ENCODE results near the gene HMCN2.
"Not testable (repeated sequence)": the region's sequence is repeated elsewhere in the genome, so short reads cannot be mapped to it uniquely, and the experiment has no call there.

Gene HMCN2

DNA sequence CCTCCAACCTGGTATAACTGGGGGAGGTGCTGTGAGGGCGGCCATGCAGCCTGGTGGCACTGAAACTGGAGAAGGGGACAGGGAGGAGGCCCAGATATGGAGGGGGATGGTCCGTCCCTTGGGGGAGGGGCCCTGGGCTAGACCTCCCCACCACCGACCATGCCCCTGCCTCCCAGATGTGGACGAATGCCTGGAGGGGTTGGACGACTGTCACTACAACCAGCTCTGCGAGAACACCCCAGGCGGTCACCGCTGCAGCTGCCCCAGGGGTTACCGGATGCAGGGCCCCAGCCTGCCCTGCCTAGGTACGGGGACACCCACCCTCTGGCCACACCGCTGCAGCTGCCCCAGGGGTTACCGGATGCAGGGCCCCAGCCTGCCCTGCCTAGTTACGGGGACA, 163.8 kb downstream of the HMCN2 start:
- DNase-seq: no peak
- intact Hi-C loops (cut with DNase I): no loop called here

DNA sequence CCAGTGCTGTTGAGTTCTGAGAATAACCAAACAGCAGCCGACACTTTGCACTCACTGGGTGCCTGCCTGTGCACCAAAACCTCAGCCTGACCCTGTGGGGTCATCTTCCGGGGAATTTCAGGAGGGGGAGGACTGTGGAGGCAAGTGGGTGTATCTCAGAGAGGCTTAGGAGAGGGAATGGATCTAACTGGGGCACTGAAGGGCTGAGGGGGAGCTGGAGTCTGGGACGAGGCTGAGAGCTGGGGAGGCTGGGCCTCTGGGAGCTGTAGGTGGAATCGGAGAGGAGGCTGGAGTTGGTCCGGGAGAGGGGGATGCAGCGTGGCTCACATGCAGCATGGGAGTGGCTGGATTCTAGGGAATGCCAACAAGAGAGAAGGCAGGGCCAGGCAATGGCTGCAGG, 164.3 kb downstream of the HMCN2 start:
- intact Hi-C loops (cut with DNase I): no loop called here
- DNase-seq: no peak

DNA sequence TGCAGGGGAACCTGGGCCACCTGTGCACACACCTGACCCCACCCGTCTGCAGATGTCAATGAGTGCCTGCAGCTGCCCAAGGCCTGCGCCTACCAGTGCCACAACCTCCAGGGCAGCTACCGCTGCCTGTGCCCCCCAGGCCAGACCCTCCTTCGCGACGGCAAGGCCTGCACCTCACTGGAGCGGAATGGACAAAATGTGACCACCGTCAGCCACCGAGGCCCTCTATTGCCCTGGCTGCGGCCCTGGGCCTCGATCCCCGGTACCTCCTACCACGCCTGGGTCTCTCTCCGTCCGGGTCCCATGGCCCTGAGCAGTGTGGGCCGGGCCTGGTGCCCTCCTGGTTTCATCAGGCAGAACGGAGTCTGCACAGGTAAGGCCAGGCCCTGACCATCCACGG, 164.7 kb downstream of the HMCN2 start:
- no peak for DNase-seq

DNA sequence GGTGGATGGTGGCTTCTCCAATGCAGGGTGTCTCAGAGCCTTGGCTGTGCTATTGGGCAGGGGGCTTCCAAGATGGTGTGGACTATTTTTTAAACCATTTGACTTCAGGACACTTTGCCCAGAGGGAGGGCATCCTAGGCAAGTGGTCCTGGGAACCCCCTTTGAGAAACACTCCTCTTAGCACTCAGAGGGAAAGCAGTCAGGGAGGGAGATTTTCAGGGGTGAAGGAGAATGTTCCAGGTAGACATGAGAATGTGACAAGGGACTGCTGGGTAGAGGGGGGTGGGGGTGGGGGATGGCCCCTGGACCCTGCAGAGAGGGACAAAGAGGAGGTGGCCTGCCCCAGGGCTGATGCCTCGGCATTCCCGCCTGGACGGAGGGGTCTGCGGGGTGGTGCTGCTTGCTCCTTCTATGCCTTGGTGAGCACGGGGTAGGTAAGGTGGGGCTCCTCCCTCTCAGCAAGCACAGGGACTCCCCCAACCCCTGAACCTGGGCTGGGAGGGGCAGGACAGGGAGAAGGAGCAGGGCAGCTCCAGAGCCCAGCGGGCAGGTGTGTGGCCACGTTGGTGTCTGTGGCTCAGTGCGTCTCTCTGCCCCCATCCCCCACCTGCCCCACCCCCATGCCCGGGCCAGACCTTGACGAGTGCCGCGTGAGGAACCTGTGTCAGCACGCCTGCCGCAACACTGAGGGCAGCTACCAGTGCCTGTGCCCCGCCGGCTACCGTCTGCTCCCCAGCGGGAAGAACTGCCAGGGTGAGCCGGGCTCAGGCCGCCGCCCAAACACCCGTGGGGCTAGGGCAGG, 165.4 kb downstream of the HMCN2 start:
- intact Hi-C loops (cut with DNase I): no loop called here
- DNase-seq: no peak

More for the DNA sequence above, 164.7 kb downstream of the HMCN2 start:
- intact Hi-C loops (cut with DNase I): no loop called here

DNA sequence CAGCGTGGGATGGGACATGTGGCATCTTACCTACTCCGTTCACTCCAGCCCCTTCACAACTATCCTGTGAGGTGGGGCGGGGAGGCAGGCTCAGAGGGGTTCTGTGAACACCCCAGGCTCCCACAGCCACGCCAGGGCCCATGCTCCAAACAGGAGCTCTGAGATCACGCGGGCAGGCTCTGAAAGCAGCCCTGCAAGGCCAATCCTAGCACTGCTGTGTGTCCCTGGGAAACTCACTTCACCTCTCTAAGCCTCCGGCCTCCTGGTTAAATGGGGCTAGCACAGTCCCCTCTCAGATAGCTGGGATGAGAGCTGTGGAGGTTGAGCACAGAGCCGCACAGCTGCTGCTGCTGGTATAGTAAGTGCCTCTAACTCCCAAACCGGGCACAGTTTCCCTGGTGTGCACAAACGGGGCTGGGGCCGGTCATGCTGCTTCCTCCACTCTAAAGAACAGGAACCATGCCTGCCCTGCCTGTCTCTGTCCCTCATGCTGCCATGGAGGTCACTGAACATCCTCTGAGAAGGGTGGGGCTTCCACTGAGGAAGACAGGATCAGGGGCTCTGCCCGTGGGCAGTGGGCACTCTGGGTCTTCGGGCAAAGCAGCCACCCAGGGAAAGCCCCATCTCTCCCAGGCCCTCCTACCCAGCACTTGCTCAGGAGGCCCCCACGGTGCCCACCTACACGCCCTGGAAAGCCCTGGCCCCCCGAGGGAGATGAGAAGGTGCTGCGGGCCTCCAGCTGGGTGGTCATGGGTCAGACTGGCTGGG, 166.2 kb downstream of the HMCN2 start:
- no peak for DNase-seq
- intact Hi-C loops (cut with DNase I): no loop called here

DNA sequence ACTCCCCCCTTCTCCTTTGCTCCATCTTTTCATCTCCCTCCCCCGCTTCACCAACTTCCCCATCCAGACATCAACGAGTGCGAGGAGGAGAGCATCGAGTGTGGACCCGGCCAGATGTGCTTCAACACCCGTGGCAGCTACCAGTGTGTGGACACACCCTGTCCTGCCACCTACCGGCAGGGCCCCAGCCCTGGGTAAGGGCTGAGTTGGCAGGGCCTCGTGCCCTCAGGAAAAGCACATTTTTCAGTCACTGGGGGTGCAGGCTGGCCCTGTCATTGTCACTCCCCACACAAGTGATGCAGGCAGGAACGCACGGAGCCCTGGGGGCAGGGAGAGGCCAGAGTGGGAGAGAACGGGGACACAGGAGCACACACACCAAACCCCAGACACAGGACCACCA, 166.8 kb downstream of the HMCN2 start:
- no peak for DNase-seq
- intact Hi-C loops (cut with DNase I): no loop called here

DNA sequence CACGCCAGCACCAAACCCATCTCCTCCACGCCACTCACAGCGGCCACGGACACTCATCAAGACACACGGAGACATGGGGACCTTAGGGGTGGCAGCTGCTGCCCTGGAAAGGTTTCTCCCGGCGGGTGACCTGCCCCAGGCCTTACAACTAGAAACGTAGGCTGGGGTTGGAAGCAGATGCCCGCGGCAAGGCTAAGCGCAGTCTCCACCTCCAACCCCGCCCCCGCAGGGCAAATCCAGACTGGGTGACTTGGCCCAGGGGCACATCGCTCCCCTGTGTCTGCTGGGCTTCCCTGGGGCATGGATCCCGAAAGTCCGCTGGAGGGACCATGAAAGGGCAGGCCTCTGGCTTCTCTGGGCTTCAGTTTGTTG, 167.2 kb downstream of the HMCN2 start:
- DNase-seq: no peak

DNA sequence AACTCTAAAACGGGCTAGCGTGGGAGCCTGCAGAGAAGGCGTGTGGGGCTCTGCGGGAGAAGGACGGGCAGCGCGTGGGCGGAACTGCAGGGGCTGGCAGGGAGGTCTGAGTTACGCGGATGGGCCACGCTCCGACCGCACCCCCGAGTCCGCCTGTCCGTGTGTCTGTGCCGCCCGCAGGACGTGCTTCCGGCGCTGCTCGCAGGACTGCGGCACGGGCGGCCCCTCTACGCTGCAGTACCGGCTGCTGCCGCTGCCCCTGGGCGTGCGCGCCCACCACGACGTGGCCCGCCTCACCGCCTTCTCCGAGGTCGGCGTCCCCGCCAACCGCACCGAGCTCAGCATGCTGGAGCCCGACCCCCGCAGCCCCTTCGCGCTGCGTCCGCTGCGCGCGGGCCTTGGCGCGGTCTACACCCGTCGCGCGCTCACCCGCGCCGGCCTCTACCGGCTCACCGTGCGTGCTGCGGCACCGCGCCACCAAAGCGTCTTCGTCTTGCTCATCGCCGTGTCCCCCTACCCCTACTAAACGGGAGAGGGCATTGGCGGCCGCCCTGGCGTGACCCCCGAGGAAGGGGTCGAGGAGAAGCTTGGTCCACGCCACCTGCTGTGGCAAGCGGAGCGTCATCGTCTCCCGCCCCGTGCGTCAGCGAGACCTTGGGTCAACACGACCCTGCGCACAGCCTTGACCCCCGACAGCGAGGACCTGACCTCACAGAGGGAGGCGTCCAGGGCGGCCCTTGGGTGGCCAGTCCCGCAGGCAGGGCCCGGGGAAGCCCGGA, 167.8 kb downstream of the HMCN2 start:
- no peak for DNase-seq
- intact Hi-C loops (cut with DNase I): no loop called here

More for the DNA sequence above, 167.2 kb downstream of the HMCN2 start:
- intact Hi-C loops (cut with DNase I): no loop called here

DNA sequence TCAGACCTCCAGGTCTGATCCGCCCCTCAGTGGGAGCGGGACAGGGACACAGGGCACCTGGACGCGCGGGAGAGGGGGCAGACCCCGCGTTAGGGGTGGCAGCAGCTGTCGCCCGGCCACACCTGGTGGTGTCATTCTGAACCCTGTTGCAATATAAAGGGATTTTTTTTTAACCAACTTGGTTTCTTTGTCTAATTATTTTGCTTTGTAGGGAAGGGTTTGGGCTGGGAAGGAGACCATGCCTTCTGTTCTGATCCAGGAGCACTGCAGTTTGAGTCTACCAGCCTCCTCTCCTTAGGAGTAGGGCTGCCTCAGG, 168.3 kb downstream of the HMCN2 start:
- DNase-seq: no peak
- intact Hi-C loops (cut with DNase I): no loop called here

DNA sequence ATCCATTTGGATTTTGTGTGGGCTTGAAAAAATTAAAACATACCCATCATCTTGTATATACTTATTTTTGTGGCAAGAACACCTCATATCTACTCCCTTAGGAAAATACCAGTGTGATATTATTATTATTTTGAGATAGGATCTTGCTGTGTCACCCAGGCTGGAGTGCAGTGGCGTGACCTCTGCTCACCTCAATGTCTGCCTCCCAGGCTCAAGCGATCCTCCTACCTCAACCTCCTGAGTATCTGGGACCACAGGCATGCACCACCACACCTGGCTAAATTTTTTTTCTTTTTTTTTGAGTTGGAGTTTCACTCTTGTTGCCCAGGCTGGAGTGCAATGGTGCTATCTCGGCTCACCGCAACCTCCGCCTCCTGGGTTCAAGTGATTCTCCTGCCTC, 169.1 kb downstream of the HMCN2 start:
- intact Hi-C loops (cut with DNase I); DNase-seq: not testable (repeated sequence)

DNA sequence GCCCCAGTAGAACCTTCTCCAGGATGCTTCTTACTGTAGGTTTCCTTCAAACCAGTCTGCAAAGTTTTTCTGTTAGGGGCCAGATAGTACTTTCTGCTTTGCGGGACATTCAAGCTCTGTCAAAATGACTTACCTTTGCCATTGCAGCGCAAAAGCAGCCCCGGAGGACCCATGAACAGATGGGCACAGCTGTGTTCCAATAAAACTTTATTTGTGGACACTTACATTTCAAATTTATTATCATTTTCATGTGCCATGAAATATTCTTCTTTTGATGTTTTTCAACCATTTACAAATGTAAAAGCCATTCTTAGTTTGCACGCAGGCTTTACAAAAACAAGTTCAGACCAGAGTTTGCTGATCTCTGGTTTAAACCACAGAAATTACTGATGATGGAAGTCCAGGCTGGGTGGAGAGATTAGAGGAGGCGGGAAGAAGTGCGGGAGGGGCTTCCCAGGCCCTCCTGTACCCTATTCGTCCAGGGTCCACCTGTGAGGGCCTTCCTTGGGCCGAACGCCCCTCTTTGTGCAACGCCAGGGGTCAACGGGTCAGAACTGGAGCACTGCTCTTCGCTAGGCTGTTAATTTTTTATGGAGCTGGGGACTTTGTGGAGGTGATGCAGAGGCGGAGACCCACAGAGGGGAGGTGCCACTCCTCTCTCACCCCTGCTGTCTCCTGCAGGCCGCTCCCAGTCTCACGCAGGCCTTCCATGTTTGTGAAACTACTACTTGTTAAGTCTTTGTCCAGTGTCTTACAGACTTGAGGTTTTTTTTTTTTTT, 171.6 kb downstream of the HMCN2 start:
- intact Hi-C loops (cut with DNase I): no loop called here

DNA sequence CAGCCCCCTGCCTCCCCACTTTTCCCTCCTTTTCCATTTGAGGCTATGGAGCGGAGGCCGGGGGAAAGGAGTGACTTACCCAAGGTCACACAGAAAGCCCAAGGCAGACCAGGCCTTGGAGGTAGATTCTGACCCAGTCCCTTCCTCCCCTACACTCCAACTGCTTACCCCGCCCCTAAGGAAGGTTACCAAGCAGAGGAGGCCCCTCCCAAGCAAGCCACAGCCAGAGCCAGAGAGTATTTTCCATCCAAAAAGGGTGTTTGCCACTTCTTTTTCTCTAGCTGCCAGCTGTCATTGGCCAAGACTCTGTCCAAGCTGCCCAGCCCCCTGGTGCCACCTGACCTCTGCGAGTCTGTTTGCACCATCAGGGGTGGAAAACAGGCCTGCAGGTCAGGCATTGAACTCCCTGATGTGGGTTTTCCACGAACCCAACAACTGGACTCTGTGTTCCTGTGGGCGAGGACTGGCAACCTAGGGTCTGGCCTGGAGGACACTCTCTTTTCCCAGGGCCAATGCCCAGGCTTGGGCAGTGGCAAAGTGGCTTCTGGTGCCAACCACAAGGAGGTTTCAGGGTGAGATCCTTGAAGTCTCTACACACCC, 172.9 kb downstream of the HMCN2 start:
- DNase-seq: no peak
- intact Hi-C loops (cut with DNase I): no loop called here

More for the DNA sequence above, 171.6 kb downstream of the HMCN2 start:
- no peak for DNase-seq

DNA sequence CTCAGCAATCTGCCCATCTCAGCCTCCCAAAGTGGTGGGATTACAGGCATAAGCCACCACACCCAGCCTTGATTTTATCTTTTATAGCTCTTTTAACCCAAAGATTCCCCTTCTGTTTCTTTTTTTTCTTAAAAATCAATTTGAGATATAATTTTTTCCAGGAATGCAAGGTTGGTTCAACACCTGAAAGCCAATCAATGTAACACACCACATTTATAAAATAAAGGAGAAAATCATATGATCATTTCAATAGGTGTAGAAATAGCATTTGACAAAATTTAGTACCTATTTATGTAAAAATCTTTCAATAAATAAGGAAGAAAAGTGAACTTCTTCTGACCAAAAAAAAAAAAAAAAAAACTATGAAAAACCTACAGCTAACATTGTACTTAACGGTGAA, 175.5 kb downstream of the HMCN2 start:
- DNase-seq: no peak
- intact Hi-C loops (cut with DNase I): no loop called here

DNA sequence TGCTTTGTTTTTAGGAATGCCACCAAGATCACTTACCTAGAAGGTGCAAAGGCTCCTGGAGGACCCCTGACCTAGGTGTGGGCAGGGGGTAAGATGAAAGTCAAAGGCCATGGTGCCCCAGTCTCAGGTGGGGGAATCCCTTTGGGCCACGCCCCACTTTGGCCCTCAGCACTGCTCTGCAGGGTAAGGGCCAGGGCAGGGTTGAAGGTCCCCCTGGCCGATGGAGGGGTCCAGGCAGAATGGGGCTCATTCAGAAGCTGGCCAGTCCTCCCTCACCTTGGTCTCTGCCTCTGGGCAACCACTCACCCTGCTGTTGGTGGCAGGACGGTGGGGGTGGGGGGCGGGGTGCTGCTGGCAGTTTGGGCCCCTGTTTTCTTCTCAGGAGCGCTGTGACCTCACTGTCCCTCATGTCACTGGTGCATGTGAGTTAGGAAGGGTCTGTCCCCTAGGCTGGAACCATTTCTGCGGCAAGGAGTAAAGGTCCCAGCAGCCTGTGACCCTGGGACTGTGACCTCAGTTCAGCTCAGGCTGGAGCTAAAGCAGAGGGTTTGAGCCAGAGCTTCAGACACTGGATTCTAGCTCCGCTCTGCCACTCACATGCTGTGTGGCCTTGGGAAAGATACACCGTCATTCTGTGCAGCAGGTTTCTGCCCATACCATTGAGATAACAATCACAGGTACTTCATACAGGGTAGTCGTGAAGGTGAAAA, 177.3 kb downstream of the HMCN2 start:
- no peak for DNase-seq
- intact Hi-C loops (cut with DNase I): no loop called here

DNA sequence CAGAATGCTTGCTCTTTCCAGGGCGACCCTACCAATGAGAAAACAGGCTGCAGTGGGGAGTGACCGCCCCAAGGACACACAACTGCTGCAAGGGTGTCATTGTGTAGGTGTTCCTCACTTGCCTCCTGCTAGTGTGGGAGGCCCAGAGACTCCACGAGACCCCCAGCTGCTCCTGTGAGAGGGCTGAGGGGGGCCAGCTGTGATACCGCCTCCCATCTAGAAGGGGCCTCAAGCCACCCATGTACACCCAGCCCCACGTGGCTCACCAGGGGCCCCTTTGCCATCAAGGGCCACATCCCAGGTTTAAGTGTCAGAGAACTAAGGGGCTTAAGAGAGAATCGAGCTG, 177.9 kb downstream of the HMCN2 start:
- no peak for DNase-seq
- intact Hi-C loops (cut with DNase I): no loop called here

DNA sequence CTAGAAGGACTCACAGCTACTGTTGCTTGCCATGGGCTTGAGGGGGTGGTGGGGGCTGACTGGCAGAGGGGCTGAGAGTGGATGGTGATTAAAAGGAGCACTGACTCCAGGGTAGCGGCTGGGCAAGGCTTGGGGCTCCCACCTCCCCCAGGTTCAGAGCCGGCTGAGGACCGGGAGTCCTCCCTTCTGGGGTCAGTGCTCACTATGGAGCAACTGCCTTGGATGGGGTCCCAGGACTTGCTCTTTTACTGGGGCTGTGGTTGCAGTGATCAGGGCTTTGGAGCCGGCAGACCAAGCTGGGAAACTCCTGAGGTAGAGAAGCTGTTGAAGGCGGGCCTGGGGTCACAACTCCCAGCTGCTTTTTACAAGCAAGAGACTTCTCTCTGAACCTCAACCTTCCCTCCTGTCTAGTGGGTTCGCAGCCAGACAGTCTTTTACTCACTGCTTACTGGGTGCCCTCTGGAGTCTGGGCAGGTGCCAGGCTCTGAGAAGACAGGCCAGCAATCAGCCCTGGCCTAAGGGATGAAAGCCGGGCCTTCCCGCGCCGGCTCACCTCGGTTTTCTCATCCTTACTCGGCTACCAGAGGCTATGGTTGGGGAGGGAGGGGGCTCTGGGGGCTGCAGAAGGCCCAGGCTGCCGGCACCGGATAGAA, 178.4 kb downstream of the HMCN2 start:
- intact Hi-C loops (cut with DNase I): no loop called here
- no peak for DNase-seq

DNA sequence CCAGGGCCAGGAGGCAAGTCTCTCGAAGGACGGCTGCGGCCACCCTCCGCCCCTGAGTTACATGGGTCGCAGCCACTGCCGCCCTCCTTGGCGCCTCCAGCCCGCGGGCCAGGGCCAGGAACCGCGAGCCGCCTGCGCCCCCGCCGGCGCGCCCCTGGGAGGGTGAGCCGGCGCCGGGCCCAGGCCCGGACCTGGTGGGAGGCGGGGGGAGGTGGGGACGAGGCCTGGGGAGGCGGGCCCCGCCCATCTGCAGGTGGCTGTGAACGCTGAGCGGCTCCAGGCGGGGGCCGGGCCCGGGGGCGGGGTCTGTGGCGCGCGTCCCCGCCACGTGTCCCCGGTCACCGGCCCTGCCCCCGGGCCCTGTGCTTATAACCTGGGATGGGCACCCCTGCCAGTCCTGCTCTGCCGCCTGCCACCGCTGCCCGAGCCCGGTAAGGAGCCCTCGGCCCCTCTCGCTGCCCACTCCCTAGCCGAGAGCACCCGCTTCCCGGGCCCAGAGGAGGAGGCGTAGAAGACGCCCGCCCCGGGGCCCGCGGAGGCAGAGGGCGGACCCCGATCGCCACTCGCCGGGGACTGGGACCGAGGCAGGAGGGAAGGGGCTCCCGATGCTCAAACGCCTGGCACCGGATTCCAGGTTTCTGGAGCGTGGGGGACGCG, 179.1 kb downstream of the HMCN2 start, which contains the start of gene ASS1:
ASS1 (plus strand) TSS at position 397 of the 657 bp plus-strand sequence. CDS start 7,268 bp downstream, outside the sequence.
- intact Hi-C loops (cut with DNase I): no loop called here
- DNase-seq: peak in 30 of 42 donors; percentile 18 to 65 (median 41)

All from head of caudate nucleus (tissue), 42 donors.